GM12872 (cell line): ENCODE measurements around the gene KCNC1.
A peak's percentile ranks its signal among the peaks of the same experiment; 100 is the strongest.

ENCODE experiments used
- TF ChIP-seq, protein P1 (sequence below): IDR thresholded peaks from 3 replicates; pipeline ENCODE4 v1.5.1; 2011; ENCODE audit warnings: low read depth, mild to moderate bottlenecking, low read length, moderate library complexity; ENCODE audit not compliant: insufficient read depth

The KCNC1 gene

DNA sequence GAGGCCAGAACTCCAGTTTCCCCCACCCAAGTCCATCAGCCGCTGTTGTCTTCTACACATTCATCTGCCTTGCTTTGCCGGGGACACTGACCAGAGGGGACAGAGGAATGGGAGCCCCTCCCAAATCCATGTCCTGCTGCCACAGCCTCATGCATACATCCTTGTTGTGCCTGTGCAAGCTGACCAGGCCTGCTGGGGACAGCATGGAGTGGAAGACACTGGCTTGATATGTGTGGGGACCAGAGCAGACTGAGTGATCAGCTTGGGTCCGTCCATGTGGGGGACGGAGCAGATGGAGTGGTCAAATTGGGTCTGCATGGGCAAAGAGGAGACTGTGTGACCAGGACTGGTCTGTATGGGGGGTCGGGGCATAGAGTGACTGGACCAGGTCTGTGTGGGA is 43.8 kb downstream of the KCNC1 start:
- TF ChIP-seq, protein P1, sequence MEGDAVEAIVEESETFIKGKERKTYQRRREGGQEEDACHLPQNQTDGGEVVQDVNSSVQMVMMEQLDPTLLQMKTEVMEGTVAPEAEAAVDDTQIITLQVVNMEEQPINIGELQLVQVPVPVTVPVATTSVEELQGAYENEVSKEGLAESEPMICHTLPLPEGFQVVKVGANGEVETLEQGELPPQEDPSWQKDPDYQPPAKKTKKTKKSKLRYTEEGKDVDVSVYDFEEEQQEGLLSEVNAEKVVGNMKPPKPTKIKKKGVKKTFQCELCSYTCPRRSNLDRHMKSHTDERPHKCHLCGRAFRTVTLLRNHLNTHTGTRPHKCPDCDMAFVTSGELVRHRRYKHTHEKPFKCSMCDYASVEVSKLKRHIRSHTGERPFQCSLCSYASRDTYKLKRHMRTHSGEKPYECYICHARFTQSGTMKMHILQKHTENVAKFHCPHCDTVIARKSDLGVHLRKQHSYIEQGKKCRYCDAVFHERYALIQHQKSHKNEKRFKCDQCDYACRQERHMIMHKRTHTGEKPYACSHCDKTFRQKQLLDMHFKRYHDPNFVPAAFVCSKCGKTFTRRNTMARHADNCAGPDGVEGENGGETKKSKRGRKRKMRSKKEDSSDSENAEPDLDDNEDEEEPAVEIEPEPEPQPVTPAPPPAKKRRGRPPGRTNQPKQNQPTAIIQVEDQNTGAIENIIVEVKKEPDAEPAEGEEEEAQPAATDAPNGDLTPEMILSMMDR, result no peak

DNA sequence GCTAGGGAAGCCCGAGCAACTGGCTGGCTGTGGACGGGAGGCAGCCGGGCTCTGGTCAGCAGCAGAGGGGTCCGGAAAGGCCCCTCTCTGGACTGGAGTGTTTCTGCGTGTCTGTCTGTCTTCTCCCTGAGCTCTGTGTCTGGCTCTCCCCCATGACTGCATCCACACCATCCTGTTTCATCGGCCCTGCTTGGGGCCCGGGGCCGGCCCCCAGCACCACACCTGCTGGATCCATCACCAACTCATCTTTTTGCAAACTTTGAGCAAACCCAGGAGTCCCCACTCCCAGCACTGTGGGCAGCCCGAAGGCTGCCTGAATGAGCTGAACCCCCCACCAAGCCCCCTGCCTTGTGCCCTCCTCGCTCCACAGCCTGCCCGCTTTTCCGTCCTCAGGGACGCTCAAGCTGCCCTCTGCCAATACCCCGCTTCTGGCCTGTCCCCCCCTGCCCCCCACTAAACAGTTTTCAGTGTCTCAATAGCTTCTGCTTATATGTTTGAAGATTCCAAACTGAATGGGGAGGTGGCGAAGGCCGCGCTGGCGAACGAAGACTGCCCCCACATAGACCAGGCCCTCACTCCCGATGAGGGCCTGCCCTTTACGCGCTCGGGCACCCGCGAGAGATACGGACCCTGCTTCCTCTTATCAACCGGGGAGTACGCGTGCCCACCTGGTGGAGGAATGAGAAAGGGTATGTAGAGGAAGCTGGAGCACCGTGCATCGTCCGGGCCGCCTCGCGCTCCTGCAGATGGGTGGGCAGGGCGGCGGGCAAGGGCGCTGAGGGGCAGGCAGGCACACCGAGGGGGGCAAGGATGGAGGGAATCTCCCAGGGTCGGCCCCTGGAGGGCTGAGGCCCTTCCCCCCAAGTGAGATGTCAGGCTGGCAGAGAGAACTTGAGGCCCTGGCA is 44.6 kb downstream of the KCNC1 start:
- TF ChIP-seq, protein P1, result no peak

DNA sequence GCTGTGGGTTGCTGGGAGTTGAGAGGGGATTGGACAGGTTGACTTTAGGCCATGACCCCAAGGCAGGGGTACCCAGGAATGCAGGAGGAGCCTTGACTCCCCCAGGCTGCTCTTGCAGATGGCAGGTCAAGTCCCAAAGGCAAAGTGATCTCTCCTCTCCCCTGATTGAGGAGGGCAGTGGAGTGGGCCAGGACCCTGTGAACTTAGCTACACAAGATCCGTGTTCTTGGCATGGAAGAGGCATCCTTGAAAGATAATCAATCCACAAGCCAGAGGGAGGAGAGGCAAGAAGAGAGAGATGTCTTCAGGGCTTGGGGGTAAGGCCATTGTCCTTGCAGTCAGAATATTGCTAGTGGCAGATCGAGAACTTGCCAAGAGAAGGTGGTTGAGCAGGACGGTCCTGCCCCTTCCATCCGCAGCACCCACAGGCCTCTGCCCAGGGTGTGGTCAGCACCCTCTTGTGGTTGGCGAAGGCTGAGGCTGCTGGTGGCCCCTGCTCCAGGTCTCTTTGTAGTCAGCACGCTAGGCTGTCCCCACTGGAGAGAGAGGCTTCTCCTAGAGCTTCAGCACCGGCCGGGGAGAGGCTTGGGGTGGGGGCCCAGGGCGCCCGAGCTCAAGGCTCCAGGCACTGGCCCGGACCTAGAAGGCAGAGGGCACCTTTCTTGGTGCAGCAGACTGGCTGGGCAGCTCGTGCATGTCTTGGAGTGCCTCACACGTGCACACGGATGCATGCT is 45.4 kb downstream of the KCNC1 start:
- TF ChIP-seq, protein P1, result 0 out of 3 replicates have a peak, but pooled peaks have one; percentile 4

DNA sequence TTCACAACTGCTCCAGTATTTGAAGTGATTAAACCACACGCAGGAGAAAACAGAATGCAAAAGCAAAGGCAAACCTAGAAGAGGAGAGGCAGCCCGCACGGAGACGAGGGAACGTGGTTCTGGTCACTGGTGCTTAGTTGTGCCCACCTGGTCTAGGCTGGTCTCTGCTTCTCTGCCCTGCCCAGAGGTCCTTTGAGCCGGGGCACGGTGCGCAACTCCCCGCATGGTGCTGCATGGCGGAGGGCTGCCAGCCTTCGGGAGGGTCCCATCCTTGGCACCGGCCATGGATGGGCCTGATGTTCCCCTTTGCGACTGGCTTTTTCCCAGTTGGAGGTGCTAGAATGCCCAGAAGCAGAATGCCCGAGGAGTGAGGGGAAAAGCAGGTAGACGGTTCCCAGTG is 46.1 kb downstream of the KCNC1 start:
- TF ChIP-seq, protein P1, result no peak

DNA sequence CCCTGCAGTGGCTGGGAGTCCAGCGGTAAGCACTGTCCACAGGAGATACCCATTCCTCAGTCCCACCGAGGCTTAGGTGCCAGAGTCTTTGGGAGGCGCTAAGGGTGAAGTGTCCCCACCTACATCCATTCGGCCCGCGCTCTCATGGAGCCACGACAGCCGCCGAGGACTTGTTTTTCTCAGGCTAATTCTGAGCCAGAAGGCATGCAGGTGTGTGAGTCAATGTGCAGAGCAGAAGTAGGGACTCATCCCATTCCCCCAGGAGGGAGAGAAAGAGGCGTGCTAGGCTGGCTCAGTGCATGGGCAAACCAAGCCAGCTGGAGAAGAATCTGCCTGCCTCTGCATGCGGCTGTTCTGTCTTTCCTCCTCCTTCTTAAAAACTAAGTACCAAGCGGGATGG is 46.6 kb downstream of the KCNC1 start:
- TF ChIP-seq, protein P1, result no peak

DNA sequence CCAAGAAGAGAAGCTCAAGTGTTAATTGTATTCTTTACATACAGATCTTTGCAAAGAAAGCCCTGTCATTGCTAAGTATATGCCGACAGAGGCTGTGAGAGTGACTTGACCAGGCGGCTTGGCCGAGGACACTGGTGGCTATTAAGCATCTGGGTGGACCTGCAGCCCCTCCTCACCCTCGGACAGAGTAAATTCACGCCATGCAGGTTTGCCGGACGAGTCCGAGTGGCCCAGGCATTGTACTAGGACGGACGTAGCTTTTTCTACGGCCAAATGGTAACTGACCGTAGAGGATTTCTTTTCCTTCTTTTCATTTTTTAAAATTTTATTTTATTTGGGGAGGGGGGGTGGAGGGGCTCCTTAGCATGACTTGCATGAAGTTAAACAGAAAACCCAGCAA is 47.0 kb downstream of the KCNC1 start:
- TF ChIP-seq, protein P1, result no peak

DNA sequence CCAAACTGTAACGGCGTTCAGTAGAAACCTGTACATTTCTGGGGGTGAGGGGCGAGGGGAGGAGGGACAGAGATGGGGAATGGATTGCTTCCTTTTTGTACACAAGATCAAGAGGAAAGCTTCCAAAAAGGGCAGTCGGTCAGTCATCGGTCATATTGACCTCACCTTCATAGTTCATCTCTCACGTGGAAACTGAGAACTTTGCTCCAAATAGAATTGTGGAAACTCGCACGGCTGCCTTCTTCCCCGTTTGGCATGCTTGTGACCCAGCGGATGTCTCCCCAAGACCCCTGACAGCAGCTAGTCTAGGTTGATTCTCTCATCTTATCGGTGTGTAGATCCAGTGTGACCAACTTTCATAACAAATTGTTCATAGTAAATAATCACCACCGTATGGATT is 47.6 kb downstream of the KCNC1 start:
- TF ChIP-seq, protein P1, result no peak
